K562 (cell line): ENCODE data around the gene SLC25A45. TPM values are rescaled to one million over a fixed set of nuclear protein-coding genes. Genes with fewer than 3 reads are reported as not detected.

Experiments used
- CHCHD3 ChIP-seq: fragments of 250-450 bp; sonication (Bioruptor Pico); IDR thresholded peaks from 2 replicates; pipeline ENCODE4 v2.1.2; 2022; ENCODE audit warnings: mild to moderate bottlenecking
- CXXC5 ChIP-seq: fragments of 250-450 bp; sonication (Bioruptor Pico); IDR thresholded peaks from 2 replicates; pipeline ENCODE4 v1.8.0; 2022; ENCODE audit warnings: inconsistent platforms, mild to moderate bottlenecking, moderate library complexity
- DNMT1 ChIP-seq: fragments of 450-650 bp; IDR thresholded peaks from 2 replicates; pipeline ENCODE4 v1.6.1; 2016; ENCODE audit warnings: antibody characterized with exemption, mild to moderate bottlenecking
- HOMEZ ChIP-seq: fragments of 250-450 bp; sonication (Bioruptor Pico); IDR thresholded peaks from 2 replicates; pipeline ENCODE4 v1.4.0; 2020; ENCODE audit warnings: mild to moderate bottlenecking, moderate library complexity
- RBM14 ChIP-seq: fragments of 200-400 bp; formaldehyde crosslinking; IDR thresholded peaks from 2 replicates; pipeline ENCODE4 v1.6.1; 2018; ENCODE audit warnings: low read depth, mild to moderate bottlenecking, low read length, moderate library complexity, borderline replicate concordance; ENCODE audit not compliant: insufficient read depth
- RCOR1 ChIP-seq, 2 experiments: IDR thresholded peaks; 2 replicates each; pipeline ENCODE4 v1.6.1; 2012; ENCODE audit warnings: low read depth in 2 of 2, low read length in 2 of 2, borderline replicate concordance in 1 of 2, improper control_type of control experiment in 1 of 2
- ZNF24 ChIP-seq: fragments of 450-650 bp; IDR thresholded peaks from 2 replicates; pipeline ENCODE4 v1.6.1; 2016
- ZNF398 ChIP-seq: fragments of 250-450 bp; sonication (Bioruptor Pico); IDR thresholded peaks from 2 replicates; pipeline ENCODE4 v1.8.0; 2021; ENCODE audit warnings: moderate library complexity, mild to moderate bottlenecking, inconsistent platforms
- ZNF592 ChIP-seq: fragments of 450-650 bp; IDR thresholded peaks from 2 replicates; pipeline ENCODE4 v1.6.1; 2017; ENCODE audit warnings: antibody characterized with exemption, mild to moderate bottlenecking
- polyA plus RNA-seq, 8 experiments: library from polyadenylated mRNA; depleted of rRNA in 4 of 8; stranded (reverse) in 5 of 8; unstranded in 3 of 8; fragments of >200 nt; fragmentation: Nextera tagmentation in 2 of 8; fragmentation: Illumina TruSeq in 1 of 8; extraction: Ambion mirVana in 2 of 8; extraction: Trizol in 1 of 8; gene quantifications; 2 replicates each; pipeline versions ENCODE4 v1.2.1 to v1.2.3, GENCODE V29; 2011 to 2014; ENCODE audit warnings: inconsistent platforms in 1 of 8, missing spikeins in 1 of 8
- total RNA-seq, 7 experiments: library from RNA; depleted of rRNA in 6 of 7; stranded (reverse); fragments of >200 nt in 6 of 7; fragmentation: Illumina TruSeq in 2 of 7; extraction: Trizol in 2 of 7; gene quantifications; 2 replicates each; pipeline versions ENCODE4 v1.2.1 to v1.2.3, GENCODE V29; 2011 to 2021; ENCODE audit warnings: low replicate concordance in 1 of 7
- TF ChIP-seq, protein P1 (sequence below): fragments of 450-650 bp; IDR thresholded peaks from 2 replicates; pipeline ENCODE4 v1.6.1; 2016; ENCODE audit warnings: low read depth

Gene SLC25A45
- total and polyA plus RNA-seq, 9 of the 15 experiments (the other 6 are each of a cell fraction or from before 2014, with no cell fraction given) = 0.15 to 2.3 (median 0.68) TPM

- TF ChIP-seq ZNF398 (CRISPR knock-in tag) (no peak), CHCHD3 (no peak), ZNF592 (no peak), HOMEZ (no peak), RBM14 (no peak), ZNF24 (no peak), CXXC5 (CRISPR knock-in tag) (peak; percentile 70), DNMT1 (no peak), RCOR1 (IDR thresholded peaks at IDR 0.05; ENCODE audit: borderline replicate concordance in 1 of 2, low read depth in 2 of 2, low read length in 2 of 2) (peak in 1 of 2 experiments; percentile 41; a peak in 1 of 4 replicates)
- TF ChIP-seq, protein P1, sequence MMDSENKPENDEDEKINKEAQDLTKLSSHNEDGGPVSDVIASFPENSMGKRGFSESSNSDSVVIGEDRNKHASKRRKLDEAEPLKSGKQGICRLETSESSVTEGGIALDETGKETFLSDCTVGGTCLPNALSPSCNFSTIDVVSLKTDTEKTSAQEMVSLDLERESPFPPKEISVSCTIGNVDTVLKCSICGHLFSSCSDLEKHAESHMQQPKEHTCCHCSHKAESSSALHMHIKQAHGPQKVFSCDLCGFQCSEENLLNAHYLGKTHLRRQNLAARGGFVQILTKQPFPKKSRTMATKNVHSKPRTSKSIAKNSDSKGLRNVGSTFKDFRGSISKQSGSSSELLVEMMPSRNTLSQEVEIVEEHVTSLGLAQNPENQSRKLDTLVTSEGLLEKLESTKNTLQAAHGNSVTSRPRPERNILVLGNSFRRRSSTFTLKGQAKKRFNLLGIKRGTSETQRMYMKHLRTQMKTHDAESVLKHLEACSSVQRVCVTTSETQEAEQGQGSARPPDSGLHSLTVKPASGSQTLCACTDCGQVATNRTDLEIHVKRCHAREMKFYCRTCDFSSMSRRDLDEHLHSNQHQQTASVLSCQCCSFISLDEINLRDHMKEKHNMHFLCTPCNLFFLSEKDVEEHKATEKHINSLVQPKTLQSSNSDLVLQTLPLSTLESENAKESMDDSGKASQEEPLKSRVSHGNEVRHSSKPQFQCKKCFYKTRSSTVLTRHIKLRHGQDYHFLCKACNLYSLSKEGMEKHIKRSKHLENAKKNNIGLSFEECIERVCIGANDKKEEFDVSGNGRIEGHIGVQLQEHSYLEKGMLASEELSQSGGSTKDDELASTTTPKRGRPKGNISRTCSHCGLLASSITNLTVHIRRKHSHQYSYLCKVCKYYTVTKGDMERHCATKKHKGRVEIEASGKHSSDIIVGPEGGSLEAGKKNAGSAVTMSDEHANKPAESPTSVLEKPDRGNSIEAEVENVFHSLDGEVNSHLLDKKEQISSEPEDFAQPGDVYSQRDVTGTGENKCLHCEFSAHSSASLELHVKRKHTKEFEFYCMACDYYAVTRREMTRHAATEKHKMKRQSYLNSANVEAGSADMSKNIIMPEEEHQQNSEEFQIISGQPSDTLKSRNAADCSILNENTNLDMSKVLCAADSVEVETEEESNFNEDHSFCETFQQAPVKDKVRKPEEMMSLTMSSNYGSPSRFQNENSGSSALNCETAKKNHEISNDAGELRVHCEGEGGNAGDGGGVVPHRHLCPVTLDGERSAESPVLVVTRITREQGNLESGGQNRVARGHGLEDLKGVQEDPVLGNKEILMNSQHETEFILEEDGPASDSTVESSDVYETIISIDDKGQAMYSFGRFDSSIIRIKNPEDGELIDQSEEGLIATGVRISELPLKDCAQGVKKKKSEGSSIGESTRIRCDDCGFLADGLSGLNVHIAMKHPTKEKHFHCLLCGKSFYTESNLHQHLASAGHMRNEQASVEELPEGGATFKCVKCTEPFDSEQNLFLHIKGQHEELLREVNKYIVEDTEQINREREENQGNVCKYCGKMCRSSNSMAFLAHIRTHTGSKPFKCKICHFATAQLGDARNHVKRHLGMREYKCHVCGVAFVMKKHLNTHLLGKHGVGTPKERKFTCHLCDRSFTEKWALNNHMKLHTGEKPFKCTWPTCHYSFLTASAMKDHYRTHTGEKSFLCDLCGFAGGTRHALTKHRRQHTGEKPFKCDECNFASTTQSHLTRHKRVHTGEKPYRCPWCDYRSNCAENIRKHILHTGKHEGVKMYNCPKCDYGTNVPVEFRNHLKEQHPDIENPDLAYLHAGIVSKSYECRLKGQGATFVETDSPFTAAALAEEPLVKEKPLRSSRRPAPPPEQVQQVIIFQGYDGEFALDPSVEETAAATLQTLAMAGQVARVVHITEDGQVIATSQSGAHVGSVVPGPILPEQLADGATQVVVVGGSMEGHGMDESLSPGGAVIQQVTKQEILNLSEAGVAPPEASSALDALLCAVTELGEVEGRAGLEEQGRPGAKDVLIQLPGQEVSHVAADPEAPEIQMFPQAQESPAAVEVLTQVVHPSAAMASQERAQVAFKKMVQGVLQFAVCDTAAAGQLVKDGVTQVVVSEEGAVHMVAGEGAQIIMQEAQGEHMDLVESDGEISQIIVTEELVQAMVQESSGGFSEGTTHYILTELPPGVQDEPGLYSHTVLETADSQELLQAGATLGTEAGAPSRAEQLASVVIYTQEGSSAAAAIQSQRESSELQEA = no peak
These were observed 38.7 kb upstream of the SLC25A45 start (continued) for GRCh38 chr11:65420979-65421793.
